Keratinocyte (primary cell): ENCODE results near the gene SLC37A1. TPM values are rescaled to one million over a fixed set of nuclear protein-coding genes. Genes with fewer than 3 reads are reported as not detected.

Source experiments
- DNase-seq: peaks from one replicate; pipeline ENCODE4 v3.0.0-alpha.2; 2011; ENCODE audit warnings: low read depth, missing footprints, low spot score
- FAIRE-seq: peaks from 2 replicates; lab custom pipeline; 2011; peaks lifted over from hg19 to GRCh38; lab: Jason Lieb, UNC
- H2AFZ ChIP-seq: 2 replicates; pipeline ENCODE4 v1.6.0; 2012; ENCODE audit warnings: low read length, control low read depth, inconsistent platforms; ENCODE audit not compliant: control insufficient read depth
- H3K27ac ChIP-seq: 2 replicates; pipeline ENCODE4 v1.5.1; 2011; ENCODE audit warnings: low read length; ENCODE audit not compliant: control insufficient read depth, insufficient read depth
- H3K27me3 ChIP-seq: 3 replicates; pipeline ENCODE4 v1.6.0; 2011; ENCODE audit warnings: low read length; ENCODE audit not compliant: control insufficient read depth, insufficient read depth; ENCODE audit errors: extremely low read depth
- H3K36me3 ChIP-seq, 2 experiments: 2 replicates in 1 of 2; 3 replicates in 1 of 2; pipeline ENCODE4 v1.5.1; 2011; ENCODE audit warnings: low read length in 2 of 2, mild to moderate bottlenecking in 1 of 2; ENCODE audit not compliant: control insufficient read depth in 2 of 2, insufficient read depth in 2 of 2; ENCODE audit errors: extremely low read depth in 1 of 2
- H3K4me1 ChIP-seq: 3 replicates; pipeline ENCODE4 v1.5.1; 2011; ENCODE audit warnings: low read length; ENCODE audit not compliant: control insufficient read depth, insufficient read depth; ENCODE audit errors: extremely low read depth
- H3K4me2 ChIP-seq: 3 replicates; pipeline ENCODE4 v1.6.0; 2011; ENCODE audit warnings: low read depth, low read length; ENCODE audit not compliant: control insufficient read depth, insufficient read depth; ENCODE audit errors: extremely low read depth
- H3K4me3 ChIP-seq, 3 experiments: fragments of 200-600 bp in 1 of 3; sonication (generic) in 1 of 3; 2 replicates in 2 of 3; 3 replicates in 1 of 3; pipeline ENCODE4 v1.5.1; 2011 to 2016; ENCODE audit warnings: low read length in 3 of 3, mild to moderate bottlenecking in 3 of 3, control low read depth in 2 of 3, inconsistent platforms in 1 of 3, low read depth in 1 of 3, mixed read lengths in 1 of 3, mixed run types in 1 of 3, moderate library complexity in 1 of 3; ENCODE audit not compliant: control insufficient read depth in 2 of 3, insufficient read depth in 2 of 3; ENCODE audit errors: extremely low read depth in 1 of 3
- H3K79me2 ChIP-seq: 2 replicates; pipeline ENCODE4 v1.6.0; 2012; ENCODE audit warnings: low read length; ENCODE audit not compliant: control insufficient read depth, insufficient read depth
- H3K9ac ChIP-seq: 3 replicates; pipeline ENCODE4 v1.6.0; 2011; ENCODE audit warnings: low read length; ENCODE audit not compliant: control insufficient read depth, insufficient read depth; ENCODE audit errors: extremely low read depth
- H3K9me1 ChIP-seq: 3 replicates; pipeline ENCODE4 v1.6.0; 2011; ENCODE audit warnings: low read length; ENCODE audit not compliant: control insufficient read depth, insufficient read depth; ENCODE audit errors: extremely low read depth
- H3K9me3 ChIP-seq: 2 replicates; pipeline ENCODE4 v1.5.1; 2012; ENCODE audit warnings: low read depth, low read length; ENCODE audit not compliant: control insufficient read depth
- H4K20me1 ChIP-seq: 3 replicates; pipeline ENCODE4 v1.6.0; 2011; ENCODE audit warnings: low read length; ENCODE audit not compliant: control insufficient read depth, insufficient read depth; ENCODE audit errors: extremely low read depth
- EZH2 ChIP-seq: IDR thresholded peaks from one replicate; pipeline ENCODE4 v1.6.1; 2012; ENCODE audit warnings: inconsistent platforms, mild to moderate bottlenecking, low read length, moderate library complexity
- dilution Hi-C: fragments of 300-500 bp; cut with MboI; formaldehyde crosslinking; loops from one replicate; pipeline ENCODE4 v1.7.0; 2020; ENCODE audit warnings: low sequenced_read_pairs; ENCODE audit not compliant: extremely low pct_ligation_motif_present
- polyA plus RNA-seq, 5 experiments: library from polyadenylated mRNA; depleted of rRNA in 3 of 5; stranded (reverse) in 3 of 5; stranded (forward) in 1 of 5; unstranded in 1 of 5; fragments of >200 nt; gene quantifications; 1 replicate in 1 of 5; 2 replicates in 3 of 5; 3 replicates in 1 of 5; pipeline versions ENCODE4 v1.2.1 to v1.2.3, GENCODE V29; 2011 to 2012; ENCODE audit warnings: missing spikeins in 2 of 5, low read depth in 1 of 5, low replicate concordance in 1 of 5
- TF ChIP-seq, protein P1 (sequence below), 3 experiments: IDR thresholded peaks in 1 of 3; conservative IDR thresholded peaks in 1 of 3; optimal IDR thresholded peaks in 1 of 3; 2 replicates in 2 of 3; 3 replicates in 1 of 3; pipeline versions ENCODE3 to v1.5.1; 2011; ENCODE audit warnings: low read length in 3 of 3, mild to moderate bottlenecking in 3 of 3, moderate library complexity in 2 of 3, control low read depth in 1 of 3, inconsistent platforms in 1 of 3; ENCODE audit not compliant: insufficient read depth in 2 of 3; ENCODE audit errors: extremely low read depth in 1 of 3

SLC37A1 gene
- polyA plus RNA-seq, 1 donor (not counting 4 experiments of a cell fraction or from before 2014, with no cell fraction given), result 4.1 TPM

DNA sequence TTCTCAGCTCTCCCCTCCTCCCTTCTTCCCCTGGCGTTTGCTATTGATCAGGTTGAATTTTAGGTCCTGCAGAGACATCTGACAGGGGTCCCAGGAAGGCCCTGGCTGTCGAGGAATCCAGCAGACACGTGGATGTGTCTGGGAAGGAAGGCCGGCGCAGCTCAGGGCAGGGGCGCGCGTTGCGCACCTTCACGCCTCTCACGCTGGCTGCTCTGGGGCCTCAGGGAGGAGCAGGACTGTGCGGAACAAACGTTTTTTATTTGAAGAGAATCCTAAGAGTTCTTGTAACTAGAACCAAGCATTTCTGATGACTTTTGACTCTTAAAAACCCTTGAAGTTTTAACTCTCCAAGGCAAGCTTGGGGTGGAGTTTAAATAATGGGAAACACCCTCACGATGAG, 54.2 kb downstream of the SLC37A1 start:
- no peak for DNase-seq
- FAIRE-seq, result no peak

DNA sequence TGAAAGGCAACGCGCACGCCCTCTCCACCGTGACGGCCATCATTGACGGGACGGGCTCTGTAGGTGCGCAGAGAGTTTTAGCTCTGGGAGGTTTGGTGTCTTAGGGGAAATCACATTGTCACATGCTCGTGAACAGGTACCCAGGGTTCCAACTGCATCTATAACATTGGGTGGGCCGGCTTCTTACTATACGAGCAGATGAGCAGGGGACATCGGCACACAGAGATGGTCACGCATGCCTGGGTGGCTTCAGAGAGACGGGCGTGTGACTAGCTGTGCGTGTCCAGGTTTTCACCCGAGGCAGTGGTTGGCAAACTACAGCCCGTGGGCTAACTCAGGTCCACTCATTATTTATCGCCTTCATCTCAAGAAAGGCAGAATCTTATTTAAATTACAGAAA, 54.7 kb downstream of the SLC37A1 start:
- FAIRE-seq (no peak), DNase-seq (no peak)
- no peaks in the 10 kb centered on the region for H3K9me3 ChIP-seq
- no peaks in the 10 kb centered on the region for H3K79me2 ChIP-seq
- no peak overlapping the region for H3K4me3 ChIP-seq
- no peaks in the 10 kb centered on the region for H4K20me1 ChIP-seq
- H3K9me1 ChIP-seq, result no peaks in the 10 kb centered on the region
- H2AFZ ChIP-seq, result no peak overlapping the region
- dilution Hi-C loops, result no loop called here
- no peaks in the 10 kb centered on the region for H3K27me3 ChIP-seq
- no peak overlapping the region for H3K4me2 ChIP-seq
- H3K9ac ChIP-seq, result no peak overlapping the region
- TF ChIP-seq, protein P1, sequence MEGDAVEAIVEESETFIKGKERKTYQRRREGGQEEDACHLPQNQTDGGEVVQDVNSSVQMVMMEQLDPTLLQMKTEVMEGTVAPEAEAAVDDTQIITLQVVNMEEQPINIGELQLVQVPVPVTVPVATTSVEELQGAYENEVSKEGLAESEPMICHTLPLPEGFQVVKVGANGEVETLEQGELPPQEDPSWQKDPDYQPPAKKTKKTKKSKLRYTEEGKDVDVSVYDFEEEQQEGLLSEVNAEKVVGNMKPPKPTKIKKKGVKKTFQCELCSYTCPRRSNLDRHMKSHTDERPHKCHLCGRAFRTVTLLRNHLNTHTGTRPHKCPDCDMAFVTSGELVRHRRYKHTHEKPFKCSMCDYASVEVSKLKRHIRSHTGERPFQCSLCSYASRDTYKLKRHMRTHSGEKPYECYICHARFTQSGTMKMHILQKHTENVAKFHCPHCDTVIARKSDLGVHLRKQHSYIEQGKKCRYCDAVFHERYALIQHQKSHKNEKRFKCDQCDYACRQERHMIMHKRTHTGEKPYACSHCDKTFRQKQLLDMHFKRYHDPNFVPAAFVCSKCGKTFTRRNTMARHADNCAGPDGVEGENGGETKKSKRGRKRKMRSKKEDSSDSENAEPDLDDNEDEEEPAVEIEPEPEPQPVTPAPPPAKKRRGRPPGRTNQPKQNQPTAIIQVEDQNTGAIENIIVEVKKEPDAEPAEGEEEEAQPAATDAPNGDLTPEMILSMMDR (optimal IDR thresholded peaks at IDR 0.05 in 1 of 3, IDR thresholded peaks at IDR 0.05 in 1 of 3, conservative IDR thresholded peaks at IDR 0.05 in 1 of 3; ENCODE audit: extremely low read depth in 1 of 3, insufficient read depth in 2 of 3, low read length in 3 of 3), result no peak
- TF ChIP-seq EZH2, result no peak
- peaks cover 0 to 6% of the 10 kb centered on the region in 2 experiments for H3K36me3 ChIP-seq
- no peaks in the 10 kb centered on the region for H3K4me1 ChIP-seq
- H3K27ac ChIP-seq, result no peak overlapping the region

More for the DNA sequence above, 54.2 kb downstream of the SLC37A1 start:
- H3K27ac ChIP-seq, result no peak overlapping the region
- H3K9me1 ChIP-seq, result no peaks in the 10 kb centered on the region
- no peak overlapping the region for H2AFZ ChIP-seq
- no peak overlapping the region for H3K9ac ChIP-seq
- no peaks in the 10 kb centered on the region for H3K79me2 ChIP-seq
- H3K4me2 ChIP-seq, result no peak overlapping the region
- TF ChIP-seq EZH2, result no peak
- TF ChIP-seq, protein P1 (optimal IDR thresholded peaks at IDR 0.05 in 1 of 3, IDR thresholded peaks at IDR 0.05 in 1 of 3, conservative IDR thresholded peaks at IDR 0.05 in 1 of 3; ENCODE audit: extremely low read depth in 1 of 3, insufficient read depth in 2 of 3, low read length in 3 of 3), result no peak
- H3K27me3 ChIP-seq, result no peaks in the 10 kb centered on the region
- dilution Hi-C loops, result no loop called here
- no peaks in the 10 kb centered on the region for H3K4me1 ChIP-seq
- H4K20me1 ChIP-seq, result no peaks in the 10 kb centered on the region
- H3K9me3 ChIP-seq, result no peaks in the 10 kb centered on the region
- H3K4me3 ChIP-seq, result no peak overlapping the region
- H3K36me3 ChIP-seq, result peaks cover 0 to 7% of the 10 kb centered on the region in 2 experiments
